NCI-H226 (cell line): ENCODE measurements around the gene GSG1L.

Experiments
- DNase-seq: peaks from one replicate; pipeline ENCODE4 v3.0.0-alpha.2; 2015

GSG1L gene

DNA sequence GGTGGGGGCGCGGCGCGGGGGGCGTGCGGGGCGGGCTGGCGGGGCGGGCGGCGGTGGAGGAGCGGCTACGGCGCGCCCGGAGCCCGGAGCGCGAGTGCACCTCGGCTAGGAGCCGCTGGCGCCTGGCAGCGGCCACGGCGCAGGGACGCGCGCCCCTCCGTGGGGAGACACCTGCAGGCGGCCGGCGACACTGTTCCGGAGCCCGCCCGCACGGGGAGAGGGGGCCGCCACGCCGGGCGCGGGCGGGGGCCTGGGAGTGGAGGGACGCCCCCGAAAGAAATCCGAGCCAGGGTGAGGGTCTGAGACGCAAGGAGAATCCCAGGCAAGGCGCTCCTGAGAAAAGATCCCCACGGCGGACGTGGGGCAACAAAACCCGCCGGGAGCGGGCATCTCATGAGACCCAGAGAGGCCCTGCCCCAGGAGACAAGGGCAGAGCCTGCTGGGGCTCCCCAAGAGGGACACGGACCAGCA is at the start of gene GSG1L:
GSG1L (minus strand) TSS at position 124 of the 471 bp plus-strand sequence. CDS start 290 bp downstream, outside the sequence.
- DNase-seq = no peak

DNA sequence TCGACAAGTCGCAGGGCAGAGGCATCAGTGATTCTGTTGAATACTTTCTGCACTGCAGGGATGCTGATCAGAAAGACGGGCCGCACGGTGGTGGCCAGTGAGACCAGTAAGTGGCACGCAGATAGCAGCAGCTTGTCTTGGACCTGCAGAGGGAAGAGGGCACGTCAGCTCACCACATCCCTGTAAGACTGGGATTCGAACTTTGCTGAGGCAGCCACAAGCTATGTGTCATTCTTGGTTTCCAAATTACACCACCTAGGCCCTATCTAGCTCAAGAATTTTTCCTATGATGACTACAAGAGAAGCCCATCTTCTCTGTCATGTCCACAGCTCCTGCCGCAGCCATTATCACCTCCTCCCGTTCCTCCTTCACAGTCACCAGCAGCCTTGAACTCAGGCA is 49.4 kb upstream of the GSG1L start:
- no peak for DNase-seq

DNA sequence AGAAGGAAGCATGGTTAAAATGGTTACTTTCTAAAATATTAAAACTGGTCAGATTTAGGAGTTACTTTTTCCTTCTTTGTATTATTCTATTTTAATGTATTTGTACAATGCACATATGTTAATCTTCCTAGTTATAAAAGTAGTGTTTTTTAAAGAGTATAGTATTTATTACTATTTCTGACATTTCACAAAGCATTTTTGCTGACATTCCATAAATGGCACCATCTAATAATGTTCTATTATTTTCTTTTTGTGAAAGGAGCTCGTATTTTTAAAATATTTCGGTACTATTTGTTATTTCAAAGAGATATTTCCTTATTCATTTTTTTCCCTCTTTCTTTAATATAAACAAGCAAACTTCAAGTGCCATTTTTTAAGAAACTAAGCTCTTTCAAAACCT is 47.5 kb upstream of the GSG1L start:
- DNase-seq = no peak

DNA sequence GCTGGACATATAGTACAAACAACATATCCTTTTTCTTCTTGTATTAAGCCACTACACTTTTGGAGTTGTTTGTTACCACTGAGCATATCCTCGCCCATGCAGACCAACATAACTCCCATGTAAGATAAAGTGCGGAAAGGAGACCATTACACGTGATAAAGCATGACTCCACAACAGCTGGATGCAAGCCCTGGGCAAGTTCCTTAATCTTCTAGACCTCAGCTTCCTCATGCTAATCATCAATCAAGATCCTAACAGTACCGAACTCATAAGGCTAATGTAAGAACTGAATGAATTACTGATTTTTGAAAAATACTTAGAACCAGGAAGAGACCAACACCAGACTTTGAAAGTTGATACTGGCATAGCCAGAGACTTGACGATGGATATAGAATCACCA is 47.0 kb upstream of the GSG1L start:
- no peak for DNase-seq

DNA sequence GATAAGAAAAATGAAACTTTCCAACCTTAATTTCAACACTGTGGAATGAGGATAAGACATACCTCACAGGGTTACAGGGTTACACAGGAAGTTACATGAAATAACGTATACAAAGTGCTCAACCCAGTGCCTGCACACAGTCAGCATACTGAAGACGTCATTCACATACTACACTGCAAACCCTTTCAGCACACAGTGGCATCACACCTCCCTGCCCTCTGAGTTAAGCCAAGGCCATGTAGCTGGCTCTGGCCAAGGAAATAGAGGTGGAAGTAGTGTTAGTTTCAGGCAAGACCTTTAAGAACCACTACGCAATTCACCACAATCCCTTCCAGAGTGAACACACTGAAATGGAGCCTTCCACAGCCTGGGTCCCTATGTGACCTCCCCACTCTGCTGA is 46.6 kb upstream of the GSG1L start:
- DNase-seq = peak; percentile 50

DNA sequence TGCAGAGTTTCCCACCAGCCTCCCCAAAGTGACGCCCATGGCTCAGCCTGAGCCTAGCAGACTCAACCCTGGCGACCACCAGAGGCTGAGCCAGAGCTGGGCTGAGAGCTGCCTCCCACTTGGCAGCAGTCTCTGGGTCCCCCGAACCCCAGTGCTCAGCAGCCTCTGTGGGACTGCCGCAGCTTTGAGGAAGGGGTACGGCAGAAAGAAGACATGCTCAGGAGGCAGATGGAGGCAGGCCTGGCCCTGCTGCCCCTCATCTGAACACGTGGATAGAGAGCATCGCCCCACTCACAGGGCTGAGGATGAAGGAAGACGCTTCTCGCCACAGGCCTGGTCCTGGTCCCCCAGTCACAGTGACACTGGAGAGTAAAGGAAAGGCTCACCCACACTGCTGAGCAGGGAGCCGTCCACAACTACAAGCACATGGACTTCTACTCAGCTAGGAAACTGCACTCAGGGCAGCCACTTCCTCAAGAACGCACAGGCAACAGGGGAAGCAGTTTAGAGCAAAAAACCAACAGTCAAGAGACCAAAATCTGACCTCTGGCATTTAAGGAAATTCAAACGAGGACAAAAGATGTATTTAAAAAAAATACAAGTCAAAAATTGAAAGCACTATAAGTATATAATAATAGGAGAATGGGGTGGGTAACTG is 45.2 kb upstream of the GSG1L start:
- DNase-seq = no peak

DNA sequence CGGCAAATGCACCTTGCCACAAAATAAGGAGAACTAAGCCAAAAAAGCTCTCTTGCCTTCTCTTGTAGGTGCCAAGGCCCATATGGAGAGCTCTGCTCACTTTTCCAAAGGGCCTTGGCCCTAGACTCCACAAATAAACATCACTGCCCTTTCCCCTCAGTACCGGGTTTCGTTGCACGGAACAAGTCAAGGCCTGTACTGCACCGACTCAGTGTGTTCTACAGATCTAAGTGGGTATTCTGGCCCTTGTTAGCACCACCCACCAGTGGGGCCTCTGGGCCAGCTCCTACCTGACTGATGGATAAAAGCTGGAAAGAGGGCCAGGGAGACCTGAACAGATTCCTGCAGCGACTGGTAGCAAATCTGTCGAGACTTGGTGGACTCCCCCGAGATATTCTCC is 43.7 kb upstream of the GSG1L start:
- DNase-seq = no peak

DNA sequence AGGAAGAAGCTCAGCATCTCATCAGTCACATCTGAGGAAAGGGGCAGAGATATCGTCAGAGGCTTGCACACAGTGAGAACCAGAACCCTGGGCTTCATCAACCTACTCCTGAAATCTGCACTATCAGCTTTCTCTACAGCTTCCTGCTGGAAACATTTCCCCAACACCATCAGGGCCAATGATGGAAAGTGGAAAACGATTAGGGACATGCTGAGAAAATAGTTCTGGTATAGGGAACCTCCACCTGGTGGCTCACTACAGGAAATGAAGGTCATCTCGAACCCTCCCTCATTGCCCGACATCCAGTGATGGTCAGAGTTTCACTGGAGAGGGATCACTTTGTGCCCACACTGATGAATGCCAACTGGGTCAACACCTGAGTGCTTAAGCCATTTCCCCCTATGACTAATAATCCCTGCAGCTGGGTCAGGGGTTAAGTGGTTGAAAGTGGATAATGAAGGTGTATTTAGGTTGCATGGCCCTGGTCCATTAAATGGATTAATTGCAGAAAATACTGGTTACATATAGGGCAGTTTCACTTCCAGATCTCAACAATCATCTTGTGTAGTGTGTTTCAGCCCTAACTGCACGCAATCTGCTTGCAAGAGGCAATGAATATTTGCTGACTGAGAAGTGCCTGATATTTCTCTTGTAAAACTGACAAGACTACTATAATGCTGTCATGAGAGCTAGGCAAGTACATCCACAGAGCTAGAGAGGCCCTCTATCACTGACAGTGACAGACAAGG is 43.1 kb upstream of the GSG1L start:
- no peak for DNase-seq

DNA sequence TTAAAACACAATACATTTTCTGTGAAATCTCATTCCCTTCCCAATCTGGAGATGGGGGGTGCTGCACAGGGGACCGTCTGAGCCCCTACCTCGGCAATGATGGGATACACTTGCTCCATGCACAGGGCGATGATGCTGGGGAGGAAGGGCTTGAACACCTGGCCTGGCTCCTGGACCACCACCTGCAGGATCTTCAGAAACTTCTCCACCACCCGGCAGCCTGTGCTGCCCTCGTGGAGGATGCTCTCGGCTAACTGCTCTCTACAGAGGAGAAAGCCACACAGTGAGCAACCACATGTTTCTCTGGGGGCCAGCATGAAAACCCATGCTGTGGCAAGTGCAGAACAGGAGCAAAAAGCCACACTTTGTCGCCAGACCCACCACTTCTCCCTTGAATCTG is 42.4 kb upstream of the GSG1L start:
- no peak for DNase-seq

DNA sequence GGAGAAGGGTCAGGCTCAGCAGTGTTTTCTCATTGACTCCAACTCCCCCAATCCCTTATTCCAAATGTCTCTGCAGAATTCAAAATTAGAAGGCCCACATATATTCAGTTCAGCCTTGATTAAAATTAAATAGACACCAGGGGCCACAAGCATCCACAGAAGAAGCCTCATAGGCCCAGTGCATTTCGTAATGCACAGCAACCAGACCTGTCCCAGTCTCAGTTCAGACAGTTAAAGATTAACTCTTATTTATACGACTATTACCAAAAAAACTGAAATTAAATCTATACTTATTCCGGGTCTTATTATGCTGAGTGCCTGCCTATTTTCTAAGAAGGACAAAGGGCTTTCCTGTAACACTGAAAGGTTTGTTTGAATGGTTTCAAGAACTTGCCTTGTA is 41.8 kb upstream of the GSG1L start:
- DNase-seq = no peak

DNA sequence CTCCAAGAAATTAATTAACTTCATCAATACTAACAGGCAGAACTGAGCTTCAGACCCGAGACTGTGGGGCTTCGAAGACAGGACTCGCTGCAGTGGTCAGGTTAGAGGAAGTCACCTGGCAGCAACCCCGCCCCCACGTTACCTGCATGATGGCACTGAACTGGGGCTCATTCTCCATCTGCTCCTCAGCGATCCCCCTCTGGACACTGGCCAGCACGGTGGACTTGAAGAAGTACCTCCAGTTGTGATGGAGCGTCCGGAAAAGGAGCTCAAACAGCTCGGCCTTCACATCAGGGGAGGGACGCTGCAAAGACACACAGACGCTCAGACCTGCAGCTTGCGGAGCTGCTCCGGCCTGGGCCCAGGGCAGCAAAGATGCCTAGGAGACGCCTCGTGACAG is 40.9 kb upstream of the GSG1L start:
- no peak for DNase-seq

DNA sequence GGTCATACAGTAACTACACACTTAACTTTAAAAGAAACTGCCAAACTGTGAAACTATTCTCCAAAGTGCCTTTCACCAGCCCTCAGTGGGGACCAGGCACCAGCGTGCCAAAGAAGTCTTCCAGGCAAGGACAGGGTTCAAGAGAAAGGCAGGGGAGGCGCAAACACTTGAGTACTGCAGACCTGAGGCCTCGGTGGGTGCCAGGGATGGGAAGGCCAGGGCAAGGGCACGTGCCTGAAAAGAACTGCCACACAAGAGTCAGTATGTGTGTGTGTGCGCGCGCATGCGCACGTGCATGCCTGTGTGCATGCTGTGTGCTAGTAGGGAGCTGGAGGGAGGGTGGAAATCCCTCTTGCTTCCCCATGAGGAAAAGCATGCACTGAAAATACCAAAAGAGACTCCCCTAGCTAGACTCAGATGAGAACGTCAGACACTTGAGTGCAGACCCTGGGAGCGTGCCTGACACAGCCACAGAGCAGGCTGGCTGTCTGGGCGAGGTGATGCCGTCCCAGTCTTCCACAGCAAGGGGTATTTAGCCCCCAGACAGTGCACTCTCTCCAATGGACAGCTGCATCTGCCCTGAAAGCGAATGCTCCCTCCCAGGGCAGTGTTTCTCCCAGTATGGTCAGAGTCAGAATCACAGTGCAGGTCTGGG is 40.1 kb upstream of the GSG1L start:
- no peak for DNase-seq

DNA sequence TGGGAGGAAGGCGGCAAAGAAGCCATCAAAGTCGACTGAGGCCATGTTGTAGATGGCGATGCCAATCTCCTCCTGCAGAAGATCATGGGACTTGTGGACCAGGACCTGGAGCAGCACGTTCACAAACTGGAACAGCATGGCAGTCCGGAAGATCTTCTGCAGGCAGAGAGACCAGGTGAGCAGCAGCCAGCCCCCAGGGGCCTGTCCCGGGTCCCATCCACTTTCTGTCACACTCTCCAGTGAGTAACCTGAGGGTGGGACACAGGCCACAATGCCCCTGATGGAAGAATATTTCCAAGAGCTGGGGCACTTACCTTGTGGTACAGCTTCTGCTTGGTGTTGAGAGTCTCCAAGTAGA is 38.0 kb upstream of the GSG1L start:
- no peak for DNase-seq

DNA sequence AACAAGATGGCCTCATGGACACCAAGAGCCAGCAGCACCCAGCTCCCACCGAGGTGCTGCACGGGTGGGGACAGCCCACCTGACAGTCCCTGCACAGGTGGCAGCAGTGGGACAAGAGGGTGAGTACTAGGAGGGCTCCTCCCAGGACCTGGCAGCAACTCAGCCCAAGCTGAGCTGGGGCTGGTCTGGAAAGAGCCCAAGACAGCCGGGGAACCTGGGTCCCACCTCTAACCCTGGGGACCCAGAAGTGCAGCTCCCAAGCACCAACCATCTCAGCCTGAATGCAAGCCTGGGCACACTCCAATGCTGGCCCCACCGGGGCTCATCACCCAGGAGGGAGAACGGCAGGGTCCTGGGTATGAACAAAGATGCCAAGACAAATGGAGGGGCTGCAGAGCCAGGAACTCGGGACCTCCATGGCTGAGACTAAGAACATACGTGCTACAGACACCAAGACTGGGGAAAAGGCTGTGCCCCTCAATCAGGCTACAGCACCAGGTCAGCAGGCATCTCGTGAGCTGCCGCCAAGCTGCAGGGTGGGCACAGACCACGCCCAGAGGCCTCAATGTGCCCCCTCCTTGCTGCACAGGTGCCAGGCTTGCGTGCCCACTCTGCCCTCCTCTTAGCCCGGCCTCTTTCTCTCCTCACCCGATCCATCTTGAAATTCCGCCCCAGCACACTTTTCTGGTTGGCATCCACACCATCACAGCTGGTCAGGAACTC is 37.5 kb upstream of the GSG1L start:
- DNase-seq = no peak

DNA sequence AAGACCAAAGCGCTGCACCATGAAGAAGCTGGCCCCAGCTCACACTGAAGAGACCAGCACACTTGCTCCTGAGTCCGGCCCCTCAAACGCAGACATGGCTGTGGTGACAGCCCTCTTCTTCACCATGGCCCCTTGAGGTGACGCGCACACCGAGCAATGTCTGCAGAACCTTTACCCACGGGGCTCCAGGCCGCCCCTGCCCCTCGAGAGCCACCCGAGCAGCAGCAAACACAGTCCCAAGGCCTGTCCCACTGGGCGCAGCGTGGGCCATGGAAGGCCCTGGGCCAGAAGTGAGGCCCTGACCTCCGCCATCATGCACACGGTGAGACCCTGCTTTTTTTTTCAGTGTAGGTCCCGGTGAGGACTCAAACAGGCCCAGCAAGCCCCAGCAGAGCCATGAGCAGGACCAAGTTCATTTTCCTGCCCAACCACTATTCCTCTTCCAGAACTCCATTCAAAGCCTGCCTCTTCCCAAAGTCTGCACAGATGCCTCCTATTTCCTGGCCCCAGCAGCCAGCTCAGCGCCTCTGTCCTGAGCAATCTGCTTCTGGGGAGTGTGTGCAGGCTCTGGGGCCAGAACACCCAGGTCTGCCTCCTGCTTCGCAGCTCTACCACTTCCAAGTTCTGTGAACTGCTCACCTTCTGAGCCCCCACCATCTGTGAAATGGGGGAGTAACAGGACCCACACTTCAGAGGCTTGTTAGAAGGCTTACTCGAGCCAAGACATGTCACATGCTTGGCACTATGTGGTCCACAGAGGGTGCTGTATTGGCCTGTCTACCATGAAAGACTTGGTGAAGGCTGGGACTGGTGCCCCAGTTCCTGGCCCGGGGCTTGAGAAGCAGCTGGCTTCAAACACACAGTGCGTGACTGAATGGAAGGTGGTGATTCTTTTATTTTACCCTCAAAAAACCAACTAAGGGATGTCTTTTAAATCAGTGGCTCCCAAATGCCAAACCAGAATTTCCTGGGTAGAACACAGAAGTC is 35.7 kb upstream of the GSG1L start:
- no peak for DNase-seq

DNA sequence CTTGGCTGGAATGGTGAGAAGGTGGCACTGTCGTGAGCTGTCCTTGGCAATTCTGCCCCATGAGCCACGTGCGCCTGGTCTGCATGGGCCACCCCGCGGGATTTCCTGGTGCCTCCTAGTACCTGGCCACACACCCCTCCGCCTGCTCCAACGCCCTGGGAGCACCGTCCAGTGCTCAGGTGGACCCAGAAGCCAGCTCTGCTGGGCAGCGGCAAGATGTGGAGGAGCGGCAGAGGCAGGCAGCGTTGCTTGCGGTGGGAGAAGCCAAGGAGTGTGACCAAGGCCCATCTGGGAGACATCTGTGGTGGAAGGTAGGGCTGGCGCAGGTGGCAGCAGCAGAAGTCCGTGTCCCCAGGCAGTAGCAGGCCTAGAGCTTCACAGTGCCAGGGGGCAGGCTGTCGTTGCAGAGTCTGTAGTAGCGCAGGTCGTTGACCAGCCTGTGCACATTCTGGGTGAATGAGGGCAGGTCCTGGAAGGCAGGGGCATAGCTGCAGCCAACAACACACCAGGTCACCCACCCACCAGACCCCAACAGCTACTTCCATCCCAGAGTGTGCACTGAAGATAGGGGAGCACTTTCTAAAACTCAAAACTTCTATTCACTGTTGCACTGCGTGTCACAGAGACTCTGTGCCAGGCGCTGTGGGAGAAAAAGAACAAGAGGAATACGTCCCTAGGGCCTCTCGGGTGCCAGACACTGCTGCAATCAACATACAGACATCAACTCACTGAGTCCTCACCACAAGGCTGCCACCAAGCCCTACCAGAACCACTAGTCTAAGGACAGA is 34.9 kb upstream of the GSG1L start:
- no peak for DNase-seq

DNA sequence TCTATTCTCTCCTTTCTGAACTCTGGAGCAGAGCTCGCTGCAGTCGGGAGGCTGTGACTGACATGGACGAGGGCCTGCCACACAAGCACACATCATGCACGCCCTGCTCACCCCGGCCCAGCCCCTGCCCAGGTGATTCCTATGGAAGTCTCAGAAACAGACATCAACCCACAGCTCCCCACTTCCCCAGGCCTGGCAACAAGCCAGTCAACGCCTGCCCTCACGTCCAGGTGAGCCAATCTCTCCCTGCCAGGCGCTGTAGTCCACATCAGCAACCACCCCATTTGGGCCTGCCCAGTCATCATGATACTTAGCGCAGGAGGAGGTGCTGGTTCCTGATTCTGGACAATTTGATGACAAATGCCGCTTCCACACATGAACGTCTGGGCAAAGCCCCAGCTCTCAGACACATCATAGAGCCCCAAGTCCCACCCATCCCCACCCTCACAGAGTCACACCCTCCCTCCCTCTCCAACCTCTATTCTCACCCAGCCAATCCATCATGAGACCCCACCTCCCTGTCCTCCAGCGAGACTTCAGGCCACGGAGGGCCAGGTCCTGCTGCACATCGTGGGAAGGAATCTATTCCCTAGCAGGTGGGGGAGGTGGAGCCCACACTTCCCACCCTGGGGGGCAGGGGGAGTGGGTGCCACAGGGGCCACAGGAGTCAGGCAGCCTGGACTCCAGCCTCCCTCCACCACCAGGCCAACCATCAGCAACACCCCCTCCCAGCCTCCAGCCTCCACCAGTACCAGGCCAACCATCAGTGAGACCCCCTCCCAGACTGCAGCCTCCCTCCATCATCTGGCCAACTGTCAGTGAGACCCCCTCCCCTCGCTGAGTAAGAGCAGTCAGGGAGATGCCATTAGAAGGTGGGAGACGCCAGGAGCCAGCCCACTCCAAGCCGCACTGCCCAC is 33.7 kb upstream of the GSG1L start:
- DNase-seq = no peak

DNA sequence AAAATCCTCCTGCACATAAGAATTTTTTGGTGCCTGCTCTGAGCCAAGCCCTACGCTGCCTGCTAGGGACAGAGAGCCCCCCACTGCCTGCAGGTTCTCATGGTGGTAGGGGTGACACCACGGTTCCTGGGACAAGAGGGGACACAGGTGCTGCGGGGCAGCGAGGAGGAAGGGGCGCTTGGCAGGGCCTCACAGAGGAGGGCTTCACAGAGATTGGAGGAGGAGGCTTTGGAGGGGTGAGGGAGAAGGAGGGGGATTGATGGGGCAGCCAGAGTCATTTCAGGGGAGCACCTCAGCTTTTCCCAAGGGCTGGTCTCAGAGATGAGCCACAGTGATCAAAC is 29.8 kb upstream of the GSG1L start:
- no peak for DNase-seq

DNA sequence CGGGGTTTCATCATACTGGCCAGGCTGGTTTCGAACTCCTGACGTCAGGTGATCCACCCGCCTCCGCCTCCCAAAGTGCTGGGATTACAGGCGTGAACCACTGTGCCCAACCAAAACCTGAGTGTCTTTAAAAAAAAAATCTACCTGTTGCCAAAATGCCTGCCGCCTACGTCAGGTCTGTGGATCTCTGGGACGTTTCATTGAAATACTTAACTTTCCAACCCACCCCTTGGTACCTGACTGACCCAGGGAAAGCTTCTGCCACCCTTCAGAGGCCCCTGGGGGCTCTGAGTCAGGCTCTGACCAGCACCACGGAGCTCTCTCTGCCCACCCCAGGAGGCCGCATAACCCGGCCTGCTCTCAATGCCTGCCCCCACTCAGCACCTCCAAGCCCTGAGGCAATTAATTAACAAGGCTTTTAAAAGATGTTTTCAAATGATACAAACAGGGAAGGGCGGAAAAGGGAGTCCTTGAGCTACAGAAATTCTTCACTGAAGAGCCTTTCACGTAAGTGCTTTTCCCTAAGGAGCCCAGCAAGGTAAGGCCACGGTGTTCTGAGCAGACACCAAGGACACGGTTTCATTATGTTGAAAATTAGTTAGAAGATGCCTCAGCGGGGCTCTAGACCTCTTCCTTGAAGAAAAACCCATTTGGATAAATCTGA is 29.3 kb upstream of the GSG1L start:
- DNase-seq = no peak

DNA sequence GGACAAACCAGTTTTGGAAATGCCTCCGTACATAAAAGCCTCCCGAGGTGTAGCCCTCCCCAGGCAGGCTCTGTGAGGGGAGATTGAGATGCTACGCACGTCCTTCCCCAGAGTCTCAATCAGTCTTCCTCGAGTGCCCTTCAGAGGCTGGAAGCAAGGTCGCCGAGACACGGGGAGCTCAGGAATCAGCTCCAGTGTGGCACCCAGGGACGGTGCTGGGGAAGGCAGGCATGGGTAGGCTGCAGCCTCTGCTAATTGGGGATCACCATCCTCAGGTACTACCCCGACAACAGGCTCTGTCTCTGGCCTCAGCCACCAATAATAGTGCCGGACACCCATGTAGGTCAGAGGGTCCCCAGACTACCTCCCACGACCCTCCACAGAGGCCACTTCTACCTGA is 28.1 kb upstream of the GSG1L start:
- no peak for DNase-seq
